ENCODE measurements around the gene APIP.

Gene APIP

DNA sequence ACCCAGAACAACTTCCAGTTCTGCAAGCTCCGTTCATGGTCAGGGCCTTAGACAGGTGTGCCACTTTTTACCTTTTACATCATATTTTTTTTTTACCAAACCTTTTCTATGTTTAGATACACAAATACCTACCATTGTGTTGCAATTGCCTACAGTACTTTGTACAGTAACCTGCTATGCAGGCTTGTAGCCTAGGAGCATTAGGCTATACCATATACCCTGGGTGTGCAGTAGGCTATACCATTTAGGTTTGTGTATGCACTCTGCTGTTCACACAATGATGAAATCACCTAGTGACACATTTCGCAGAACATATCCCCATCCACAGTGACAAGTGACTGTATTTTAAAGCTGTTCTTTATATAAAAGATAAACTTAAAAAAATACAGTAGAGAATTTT, 29.6 kb downstream of the APIP start:
- DNase-seq = no peak

DNA sequence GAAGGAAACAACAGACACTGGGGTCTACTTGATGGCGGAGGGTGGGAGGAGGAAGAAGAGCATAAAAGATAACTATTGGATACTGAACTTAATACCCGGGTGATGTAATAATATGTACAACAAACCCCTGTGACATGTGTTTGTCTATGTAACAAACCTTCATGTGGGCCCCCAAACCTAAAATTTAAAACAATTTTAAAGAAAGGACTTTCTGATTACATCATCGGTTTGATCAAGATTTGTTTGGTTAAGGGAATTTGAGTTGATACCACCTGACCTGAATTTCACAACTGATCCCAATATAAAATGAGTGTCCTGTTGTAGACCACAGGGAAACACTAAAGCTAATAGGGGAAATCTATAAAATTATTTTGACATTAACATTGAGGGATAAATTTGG, 34.3 kb downstream of the APIP start:
- no peak for DNase-seq

DNA sequence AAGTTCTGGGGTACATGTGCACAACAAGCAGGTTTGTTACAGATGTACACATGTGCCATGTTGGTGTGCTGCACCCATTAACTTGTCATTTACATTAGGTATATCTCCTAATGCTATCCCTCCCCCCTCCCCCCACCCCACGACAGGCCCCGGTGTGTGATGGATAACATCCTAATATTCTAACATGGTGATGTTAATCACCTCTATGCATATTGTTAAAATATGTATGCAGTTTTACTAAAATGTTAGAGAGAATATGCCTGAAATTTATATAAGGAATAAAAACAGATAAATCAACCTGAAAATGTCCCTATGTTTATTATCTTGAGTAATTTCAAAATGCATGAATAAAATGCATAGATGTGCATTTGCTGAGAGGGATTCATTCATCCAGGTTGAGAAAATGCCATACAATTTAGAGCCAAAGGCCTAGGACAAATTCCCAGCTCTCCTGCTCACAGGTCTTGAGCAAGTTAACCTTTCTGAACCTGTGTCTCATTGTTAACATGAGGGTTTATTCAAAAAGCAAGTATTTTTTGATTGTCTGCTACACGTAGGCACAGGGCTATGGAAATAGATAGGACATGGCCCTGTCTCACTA, 38.7 kb downstream of the APIP start:
- no peak for DNase-seq

DNA sequence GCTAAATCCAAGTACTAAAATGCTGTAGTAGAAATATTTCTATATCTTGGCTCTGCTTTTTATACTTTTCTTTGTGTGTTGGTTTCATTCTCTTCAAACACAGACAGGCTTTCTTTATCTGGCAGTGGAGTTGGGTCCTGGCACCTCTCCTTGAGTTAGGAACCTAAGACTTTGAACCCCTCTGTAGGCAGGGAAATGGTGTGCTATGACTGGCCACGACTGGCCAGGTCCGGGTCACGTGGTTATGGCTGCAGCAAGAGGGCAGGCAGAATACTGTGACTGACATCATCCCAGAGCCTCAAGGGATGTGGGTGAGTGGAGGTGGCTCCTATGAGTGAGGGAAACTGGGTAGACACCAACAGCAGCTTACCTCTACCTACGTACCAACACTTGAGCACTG, 42.0 kb downstream of the APIP start:
- no peak for DNase-seq

DNA sequence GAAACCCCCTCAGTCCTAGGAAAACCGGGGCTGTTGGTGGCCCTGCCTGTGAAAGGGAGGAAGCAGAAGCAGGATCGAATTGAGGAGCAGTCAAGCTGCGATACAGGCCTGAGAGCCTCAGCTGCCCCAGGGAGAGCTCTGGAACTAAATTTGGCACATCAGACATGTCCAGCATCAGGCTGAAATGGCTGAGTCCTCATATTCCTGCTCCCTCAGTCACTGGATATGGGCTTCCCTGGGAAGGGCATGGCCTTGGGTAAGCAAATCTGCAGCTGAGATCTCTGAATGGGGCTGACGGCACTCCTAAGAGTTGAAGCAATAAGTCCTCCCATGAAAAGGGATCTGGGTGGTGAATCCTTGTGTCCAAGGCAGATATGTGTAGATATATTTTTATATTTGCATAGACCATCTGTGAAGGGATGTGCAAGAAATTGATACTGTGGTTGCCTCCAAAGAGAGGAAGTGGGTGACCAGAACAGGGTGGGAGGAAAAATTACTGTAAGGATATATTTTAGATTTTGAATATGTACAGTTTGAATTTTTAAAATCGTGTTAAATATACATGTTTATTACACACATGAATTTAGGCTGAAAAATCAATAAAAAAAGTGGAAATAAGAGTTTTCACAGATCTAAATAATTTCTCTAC, 45.5 kb downstream of the APIP start:
- no peak for DNase-seq

DNA sequence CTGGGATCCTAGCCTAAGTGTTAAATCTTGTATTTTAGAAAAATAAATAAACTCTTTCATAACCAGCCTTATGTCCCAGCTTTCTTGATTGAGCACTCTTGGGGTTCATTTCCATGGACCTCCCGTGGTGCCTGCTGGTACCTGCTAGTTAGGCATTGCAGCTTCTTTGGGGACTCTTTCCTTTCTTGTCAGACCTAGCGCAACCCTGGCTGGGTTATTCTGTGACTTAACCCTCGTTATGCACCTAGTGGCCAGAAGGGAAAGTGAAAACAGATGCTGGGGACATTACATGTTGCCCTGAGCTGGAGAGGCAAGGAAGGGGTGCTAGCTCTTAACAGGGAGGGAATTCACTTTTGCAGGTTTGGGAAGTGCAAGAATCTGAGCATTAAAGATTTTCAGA, 46.8 kb downstream of the APIP start:
- peak; percentile 10 for DNase-seq

DNA sequence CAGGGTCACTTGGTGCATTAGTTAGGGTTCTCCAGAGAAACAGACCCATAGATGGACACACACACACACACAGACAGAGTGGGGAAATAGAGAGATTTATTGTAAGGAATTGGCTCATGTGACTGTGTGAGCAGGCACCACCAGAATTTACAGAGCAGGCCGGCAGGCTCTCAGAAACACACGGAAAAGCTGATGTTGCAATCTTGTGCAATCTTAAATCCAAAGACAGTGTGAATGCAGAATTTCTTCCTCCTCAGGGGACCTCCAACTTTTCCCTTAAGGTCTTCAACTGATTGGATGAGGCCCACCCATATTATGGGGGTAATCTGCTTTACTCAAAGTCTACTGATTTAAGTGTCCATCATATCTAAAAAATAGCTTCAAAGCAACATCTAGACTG, 49.8 kb downstream of the APIP start:
- DNase-seq = no peak

DNA sequence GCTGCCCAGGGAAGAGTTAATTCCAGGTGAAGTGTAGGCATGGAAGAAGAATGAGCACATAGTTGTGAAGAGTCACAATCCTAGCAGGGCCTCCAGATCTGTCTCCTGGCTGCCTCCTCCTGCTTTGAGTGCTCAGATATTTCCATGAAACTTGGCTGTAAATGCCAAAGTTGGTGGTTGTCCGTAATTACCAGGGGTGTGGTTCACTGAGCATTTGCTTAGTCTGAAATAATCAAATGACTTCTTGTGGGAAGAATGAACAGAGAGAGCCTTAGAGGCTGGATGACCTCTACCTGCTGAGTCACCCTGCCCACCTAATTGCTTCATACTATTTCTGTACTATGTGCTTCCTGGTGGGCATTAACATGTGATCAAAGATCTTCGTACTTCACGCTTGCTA, 50.9 kb downstream of the APIP start:
- no peak for DNase-seq

DNA sequence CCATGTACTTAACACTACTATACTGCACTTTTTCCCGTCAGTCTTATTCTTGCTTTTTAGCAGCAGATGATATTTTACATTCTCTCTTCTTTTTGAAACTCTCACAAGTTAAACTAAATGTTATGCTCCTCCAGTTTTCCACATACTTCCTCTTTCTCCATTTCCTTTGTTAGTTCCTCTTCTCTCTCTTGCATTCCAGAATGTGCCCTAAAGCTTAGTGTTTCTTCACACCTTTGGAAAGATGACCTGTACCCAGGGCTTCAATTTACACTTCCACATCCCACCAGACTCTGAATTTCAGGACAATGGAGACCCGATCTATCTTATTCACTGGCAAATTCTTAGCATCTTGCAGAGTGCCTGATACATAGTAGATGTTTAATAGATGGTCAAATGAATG, 51.8 kb downstream of the APIP start:
- DNase-seq = no peak

DNA sequence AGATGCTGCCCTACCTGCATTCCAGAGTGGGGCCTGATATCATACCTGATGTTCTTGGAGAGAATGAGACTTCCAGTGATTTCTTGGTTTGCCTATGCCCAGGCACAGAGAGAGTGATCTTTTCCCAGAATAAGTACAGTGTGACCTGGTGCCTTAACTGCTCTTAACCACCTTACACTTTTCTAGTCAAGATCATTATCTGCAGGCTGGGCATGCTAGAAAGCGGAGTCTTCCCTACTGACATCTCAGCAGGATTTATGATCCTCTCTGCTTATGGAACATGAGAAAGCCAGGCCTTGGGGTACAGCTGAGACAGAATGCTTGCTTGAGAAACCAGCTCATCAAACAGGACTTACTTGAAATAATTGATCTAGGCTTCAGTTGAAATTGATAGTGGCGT, 53.1 kb downstream of the APIP start:
- DNase-seq = no peak

DNA sequence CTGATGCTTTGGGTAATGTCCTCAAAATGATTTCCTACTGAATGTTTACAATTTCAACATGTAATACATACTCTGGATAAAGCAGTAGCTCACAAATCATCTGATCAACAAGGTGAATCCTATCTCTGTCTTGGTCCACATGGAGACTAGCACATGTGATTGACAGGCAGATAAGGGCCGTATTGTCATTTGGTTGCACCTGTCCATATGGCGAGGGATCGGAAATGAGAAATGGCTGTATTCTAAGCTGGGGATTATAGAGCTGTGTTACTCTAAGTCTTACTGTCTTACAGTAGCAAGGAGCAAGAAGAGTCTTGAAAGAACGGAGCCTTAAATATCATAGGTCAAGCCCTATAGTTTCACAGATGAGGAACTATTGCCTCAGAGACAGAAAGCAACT, 55.7 kb downstream of the APIP start:
- DNase-seq = no peak

DNA sequence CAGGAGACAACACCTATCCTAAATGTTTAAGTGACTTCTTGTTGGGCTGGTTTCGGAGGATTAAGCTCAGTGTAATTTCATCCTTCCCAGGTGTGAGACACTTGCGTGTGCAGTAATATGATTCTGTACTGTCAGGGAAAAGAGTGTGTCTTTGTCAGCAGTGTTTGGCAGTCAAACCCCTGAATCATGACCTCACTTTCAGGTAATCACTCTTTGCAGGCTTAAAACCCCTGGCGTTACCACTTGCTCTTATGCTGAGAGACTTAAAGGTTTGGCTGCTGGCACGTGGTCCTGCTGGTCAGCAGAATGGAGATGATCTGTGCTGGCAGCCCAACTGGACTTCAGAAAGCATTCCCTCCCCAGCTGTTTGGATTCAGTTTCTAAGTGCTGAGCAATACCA, 56.1 kb downstream of the APIP start:
- no peak for DNase-seq

DNA sequence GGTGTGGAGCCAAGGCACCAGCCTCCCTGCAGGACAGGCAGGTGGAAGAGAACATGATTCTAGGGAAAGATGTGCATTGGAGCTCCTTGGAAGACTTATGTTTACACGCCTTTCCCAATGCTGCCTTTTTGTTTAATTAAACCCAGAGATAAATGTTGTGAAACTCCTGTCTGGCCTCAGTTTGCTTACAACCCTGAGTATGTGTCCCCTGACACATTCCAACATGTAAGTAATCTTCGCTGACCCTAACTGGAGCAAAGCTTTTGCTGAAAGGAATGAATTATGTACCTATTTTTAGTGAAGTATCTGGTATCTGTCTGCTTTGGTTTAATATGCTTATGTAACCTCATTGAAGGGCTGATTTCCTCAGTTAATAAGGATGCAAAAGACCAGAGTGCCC, 56.7 kb downstream of the APIP start:
- DNase-seq = no peak

DNA sequence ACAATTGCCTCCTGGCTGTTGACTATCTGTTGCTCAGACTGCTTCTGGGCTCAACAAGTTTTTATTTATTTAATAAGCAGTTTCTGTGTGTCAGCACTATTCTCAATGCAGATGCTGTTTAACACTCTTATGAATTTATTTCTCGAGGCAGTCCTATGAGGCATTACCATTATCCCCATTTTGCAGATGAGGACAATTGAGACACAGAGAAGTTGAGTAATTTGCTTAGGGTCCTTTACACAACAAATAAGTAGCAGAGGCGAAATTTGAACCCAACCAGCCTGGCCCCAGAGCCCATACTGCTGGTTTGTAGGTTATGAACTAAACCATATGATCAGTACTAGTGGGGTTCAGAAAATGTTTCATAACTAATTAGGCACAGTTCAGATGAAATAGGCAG, 58.7 kb downstream of the APIP start:
- no peak for DNase-seq

DNA sequence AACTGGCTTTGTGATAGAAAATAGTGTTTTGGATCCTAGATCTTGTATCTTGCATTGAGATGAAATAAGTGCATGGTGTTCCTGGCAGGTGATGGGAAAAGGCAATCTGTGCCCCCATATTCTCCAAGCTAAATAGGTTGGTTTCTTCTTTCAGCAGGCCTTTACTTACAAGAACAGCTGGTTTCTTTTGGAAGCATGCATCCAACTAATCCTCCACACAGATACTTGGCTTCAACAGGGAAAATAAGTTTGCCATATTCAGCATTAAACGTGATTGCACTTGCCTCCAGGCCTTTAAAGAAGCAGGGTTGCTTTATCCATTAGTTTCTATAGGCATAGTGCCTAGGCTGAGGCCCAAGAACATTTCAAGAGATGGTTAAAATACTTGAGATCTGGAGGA, 59.9 kb downstream of the APIP start:
- no peak for DNase-seq

DNA sequence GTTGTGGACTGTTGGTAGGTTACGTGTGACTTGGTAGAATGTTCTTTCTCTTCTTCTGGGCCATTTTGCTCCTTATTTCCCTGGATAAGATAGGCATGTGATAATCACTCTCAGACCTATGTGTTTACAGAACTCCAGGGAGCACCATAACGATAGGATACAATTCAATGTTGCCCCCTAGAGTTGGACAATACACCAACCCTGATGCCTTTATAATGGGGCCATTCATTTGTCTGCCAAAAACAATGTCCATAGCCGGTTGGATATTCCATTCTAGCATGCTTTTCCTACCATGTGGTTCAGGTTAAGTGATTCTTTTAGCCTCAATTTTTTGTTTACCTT, 60.5 kb downstream of the APIP start:
- DNase-seq = no peak

DNA sequence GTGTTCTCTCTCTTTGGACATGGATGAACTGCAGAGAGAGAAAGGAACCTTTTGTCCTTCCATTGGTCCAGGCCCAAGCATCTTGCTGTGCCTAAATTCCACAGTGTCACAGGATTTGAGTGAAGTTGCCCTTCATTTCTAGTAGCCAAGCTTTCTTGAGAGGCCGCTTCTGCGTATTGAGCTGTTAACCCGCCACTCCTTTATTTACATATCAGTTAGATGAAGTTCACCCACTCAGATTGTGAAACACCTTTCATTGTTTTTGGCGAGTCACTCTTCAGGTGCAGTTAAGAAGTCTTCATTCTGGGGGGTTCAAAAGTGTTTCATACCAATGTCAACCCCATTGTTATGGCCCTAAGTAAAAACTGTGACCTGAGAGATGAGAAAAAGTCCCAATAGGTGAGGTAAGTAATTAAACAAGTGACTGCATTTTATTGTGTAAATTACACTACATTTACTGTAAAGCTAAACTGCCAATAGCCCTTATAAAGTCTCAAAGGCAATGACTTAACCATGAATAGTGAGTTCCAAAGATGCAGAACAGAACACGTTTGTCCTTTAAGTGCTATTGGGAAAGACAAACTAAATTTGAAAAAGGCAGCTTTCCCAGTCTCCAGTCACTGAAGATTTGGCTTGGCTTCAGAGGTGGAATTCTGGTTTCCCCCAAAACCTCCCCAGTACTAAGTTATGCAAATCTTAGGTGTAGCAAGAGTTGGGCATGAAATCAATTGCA, 61.0 kb downstream of the APIP start:
- DNase-seq = no peak

DNA sequence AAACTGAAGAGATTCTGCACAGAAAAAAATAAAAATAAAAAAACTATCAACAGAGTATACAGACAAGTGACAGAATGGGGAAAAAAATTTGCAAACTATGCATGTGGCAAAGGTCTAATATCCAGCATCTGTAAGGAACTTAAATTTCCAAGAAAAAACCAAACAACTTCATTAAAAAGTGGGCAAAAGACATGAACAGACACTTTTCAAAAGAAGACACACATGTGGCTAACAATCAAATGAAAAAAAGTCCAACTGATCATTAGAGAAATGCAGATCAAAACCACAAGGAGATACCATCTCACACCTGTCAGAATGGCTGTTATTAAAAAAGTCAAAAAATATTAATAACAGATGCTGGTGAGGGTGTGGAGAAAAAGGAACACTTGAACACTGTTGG, 64.3 kb downstream of the APIP start:
- no peak for DNase-seq

DNA sequence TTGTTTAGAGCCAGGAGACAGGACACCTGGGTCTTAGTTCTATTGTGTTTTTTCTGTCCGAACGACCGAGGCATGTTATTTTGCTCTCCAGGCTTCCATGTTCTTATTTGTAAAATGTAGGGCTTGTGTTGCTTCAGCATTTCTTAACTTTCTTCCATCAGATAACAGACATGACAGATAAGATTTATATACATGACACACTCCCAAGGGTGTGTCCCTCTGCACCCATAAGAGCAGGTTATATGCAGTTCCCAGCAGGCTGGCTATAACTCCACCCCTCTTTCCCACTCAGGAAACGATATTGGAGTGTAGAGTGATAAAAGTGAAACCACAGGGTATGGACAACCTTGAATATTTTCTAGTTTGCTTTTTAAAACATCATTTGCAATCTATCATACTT, 65.8 kb downstream of the APIP start:
- DNase-seq = no peak

DNA sequence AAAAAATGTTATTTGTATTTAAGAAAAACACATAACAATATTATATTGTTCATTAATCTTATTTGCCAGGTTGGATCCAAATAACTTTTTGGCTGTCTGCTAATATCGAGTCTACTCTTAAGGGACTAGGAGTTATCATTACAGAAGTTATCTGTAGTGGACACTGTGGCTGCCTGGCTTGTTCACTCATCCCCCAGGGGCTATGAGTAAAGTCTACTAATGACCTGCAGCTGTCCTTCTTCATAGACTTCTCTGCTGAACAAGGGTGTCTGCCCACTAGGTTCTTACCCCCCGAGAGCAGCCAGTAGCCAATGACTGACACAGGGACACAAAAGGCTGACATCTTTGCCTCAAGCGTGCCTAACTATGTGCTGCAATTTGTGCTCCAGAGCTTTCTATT, 69.7 kb downstream of the APIP start:
- DNase-seq = no peak

DNA sequence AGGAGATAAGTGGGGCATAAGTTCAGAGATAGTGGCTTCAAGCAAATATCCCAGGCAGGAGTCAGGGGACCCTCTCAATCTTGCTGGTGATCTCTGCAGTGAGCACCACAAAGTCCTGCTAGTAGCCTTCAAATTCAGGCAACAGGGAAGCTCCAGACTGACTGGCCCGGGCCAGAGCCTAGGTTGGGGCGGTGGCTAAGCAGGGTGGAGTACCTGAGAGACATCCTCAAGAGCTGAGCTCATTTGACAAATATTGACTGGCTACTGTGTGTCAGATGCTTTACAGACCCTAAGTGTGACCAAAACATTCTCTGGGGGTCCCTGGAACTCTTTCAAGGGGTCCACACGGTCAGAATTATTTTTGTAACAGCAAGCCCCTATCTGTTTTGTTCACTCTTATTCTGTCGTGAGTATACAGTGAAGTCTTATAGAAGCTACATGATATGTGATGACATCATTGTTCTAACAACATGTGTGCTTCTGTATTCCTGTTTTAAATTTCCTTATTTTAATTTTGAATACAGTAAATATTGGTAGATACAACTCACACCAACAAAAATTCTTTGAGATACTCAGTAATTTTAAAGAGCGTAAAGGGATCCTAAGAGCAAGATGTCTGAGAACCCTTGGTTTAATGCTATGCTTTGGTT, 71.6 kb downstream of the APIP start:
- no peak for DNase-seq

DNA sequence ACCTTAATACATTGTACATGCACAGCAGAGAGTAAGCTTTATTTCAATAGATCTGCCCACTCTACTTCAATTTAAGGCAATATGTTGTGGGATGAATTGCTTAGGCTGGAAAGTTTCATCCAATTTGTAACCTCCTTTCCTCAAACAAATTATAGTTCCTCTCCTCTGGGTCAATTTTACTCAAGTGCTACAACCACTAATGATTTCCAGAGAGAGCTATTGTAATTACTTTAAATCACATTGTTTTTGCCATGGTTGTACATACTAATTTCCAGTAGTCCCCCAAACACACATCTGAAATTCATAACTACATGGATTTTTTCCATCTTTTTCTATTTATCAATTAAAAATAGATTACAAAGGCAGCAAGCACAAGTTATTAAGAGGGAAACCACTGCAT, 72.9 kb downstream of the APIP start:
- no peak for DNase-seq

DNA sequence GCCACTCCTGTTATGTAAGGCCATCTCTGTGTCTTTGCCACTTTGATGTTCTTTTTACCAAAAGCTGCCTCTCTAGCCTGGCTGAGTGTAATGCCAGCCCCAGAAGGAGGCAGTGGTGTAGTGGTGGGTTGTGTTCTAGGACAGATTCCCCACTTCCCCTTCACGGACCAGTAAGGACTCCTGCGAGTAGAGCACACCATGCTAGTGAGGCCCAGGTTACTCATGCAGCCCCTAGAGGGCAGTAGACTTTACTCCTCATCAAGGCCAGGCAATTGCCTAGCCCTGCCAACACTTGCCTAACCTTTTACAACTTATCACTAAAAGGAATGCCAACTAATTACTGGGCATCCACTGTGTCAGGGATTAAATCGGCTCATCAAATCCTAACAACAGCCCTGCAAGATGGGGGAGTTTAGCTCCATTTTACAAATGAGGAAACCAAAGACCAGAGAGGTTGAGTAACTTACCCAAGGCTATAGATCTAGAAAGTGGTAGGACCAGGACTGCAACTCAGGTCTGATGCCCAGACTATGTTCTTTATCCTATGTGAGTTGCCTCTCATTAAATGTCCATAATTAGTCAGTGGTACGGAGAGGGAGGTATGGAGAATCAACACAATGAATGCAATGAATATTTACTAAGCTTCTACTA, 75.3 kb downstream of the APIP start:
- peak; percentile 70 for DNase-seq

DNA sequence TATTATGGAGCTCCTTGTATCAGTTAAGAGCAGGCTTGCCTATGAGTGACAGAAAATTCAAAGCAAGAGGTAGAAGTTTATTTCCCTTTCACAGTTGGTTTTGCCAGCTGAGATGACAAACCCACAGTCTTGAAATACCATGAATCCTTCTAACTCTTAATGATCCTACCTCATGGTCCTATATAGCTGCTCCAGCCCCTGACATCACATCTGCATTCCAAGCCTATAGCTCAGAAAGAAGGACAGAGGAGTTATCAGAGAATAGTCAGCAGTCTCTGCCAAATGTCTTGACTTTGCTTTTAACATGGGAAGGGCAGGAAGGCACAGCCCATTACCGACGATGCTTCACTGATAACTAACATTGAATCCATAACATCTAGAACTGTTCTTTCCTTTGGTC, 76.2 kb downstream of the APIP start:
- DNase-seq = no peak
